NCI-H69 (cell line): ENCODE measurements around the gene IL11.
"Not testable (repeated sequence)": the region's sequence is repeated elsewhere in the genome, so short reads cannot be mapped to it uniquely, and the experiment has no call there.

Source experiments
- DNase-seq: peaks from one replicate; lab custom pipeline; 2025; lab: John Stamatoyannopoulos, UW

The IL11 gene

DNA sequence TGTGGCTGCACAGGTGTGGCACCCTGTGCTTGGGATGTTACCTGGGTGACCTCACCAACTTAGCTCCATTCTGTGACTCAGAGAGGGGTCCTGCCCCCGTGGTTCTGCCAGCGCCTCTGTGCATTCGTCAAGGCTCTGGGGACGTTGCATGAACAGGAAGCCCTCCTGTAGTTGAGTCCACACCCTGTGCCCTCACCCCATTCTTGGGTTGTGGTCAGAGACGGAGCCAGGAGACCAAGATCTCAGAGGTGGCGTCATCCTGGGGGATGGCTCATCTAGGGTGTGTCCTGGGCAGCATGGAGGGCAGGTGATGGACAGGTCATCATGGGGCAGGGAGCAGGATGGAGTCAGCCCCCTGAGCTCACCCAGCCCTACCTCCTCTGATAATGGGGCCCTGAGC lies 18.2 kb downstream of the IL11 start:
- no peak for DNase-seq

- DNase-seq: no peak
Measured at GRCh38 chr19:55350620-55351315, 19.5 kb downstream of the IL11 start.

GRCh38 chr19:55348317-55349034 lies 21.8 kb downstream of the IL11 start:
- no peak for DNase-seq

- no peak for DNase-seq
Measured at GRCh38 chr19:55347442-55348009, 22.7 kb downstream of the IL11 start.

GRCh38 chr19:55346725-55347441 lies 23.4 kb downstream of the IL11 start:
- no peak for DNase-seq

GRCh38 chr19:55345818-55346724 lies 24.2 kb downstream of the IL11 start:
- DNase-seq: peak; percentile 59

DNA sequence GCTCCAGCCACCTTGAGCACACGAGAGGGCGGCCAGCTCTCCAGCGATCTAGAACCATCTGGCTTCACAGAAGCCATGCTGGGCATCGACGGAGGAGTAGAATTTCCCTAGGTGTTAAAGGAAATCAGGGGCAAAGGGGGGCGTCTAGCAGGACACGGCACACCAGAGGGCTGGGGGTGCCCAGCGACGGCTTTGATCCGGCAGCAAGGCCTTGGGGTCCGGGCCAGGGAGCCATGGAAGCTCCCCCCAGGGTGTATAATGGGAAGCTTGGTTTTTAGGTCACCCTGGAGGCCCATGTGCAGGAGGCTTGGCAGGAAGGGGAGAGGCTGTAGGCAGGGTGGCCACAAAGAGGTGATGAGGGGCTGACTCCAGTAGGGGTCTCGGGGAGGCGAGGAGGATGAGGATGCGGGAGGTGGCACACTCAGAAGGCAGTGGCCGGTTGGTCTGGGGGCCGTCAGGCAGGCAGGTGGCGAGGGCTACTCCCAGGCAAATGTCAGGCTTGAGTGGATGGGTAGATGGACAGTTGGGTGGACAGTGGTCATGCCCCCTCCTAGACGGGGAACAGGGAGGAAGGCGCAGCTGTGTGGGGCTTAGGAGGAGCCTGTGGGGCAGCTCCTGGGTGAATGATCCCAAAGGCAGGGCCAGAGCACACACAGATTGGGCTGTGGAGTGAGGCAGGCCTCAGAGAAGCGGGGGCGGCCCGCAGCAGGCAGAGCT lies 25.0 kb downstream of the IL11 start:
- no peak for DNase-seq

DNA sequence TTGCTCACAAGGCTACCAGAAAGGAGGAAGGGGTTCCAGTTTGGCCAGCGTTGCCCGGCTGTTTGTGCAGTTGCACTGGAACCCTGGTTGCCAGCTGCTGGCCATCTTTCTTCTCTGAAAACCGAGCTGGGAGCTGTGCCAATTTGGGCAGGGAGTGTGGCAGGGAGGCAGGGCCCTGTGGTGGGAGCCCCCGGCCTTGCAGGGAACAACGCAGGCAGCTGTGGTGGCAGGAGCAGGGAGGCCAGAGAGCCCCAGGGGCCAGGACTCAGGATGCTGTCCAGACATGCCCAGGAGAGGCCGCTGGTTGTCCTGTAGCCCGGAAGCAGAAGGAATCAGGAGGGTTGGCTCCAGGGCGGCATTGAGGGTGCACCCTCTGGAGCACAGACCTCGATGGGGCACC lies 25.8 kb downstream of the IL11 start:
- peak; percentile 81 for DNase-seq

DNA sequence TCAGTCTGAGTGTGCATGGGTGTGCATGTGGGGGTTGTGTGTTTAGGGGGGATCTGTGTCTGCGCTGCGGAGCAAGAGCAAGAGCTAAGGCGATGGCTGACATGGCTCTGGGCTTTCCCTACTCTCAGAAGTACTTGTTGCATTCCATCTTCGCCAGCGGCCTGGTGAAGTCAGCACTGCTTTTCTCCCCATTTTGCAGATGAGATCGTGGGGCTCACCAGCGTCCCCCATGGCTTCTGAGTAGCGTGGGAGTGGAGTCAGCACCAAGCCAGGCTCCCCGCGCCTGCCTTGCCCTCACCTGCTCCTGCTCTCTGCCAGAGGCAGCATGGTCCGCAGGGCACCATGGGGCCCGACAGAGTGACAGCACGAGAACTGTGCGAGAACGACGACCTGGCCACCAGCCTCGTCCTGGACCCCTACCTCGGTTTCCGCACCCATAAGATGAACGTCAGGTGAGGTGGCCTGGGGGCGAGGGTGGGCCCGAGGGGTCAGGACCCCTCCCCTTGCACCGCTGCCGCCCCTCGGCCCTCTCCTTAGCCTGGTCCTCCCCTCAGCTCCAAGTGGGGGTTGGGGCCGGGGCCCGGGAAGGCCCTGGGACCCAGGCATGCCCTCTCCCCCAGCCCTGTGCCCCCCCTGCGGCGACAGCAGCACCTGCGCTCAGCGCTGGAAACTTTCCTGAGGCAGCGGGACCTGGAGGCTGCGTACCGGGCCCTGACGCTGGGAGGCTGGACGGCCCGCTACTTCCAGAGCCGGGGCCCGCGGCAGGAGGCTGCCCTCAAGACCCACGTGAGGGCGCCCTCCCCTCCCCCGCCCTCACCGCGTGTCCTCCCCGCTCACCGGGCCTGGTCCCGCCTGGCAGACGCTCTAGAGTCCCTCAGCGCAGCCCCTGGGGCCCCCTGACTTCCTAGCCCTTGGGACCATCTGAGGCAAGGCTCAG lies 28.4 kb downstream of the IL11 start:
- DNase-seq: no peak

GRCh38 chr19:55341171-55341588 lies 29.1 kb downstream of the IL11 start:
- DNase-seq: peak; percentile 94

DNA sequence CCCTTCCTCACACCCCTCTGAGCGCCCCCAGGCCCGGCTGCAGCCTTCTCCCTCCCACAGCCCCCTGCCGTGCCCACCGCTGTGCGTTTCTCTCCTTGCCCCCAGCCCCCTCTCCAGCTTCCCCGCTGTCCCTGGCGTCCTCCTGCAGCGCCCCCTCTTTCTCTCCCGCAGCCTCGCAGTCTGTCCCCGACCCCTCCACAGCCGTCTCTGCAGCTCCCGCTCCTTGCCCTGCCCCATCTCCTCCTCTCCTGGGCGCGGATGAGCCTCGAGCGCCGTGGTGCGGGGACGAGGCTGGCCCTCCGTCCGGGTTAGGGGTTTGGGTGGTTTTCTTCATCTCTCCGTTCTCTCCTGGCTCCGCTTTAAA lies 29.5 kb downstream of the IL11 start:
- DNase-seq: peak; percentile 90

DNA sequence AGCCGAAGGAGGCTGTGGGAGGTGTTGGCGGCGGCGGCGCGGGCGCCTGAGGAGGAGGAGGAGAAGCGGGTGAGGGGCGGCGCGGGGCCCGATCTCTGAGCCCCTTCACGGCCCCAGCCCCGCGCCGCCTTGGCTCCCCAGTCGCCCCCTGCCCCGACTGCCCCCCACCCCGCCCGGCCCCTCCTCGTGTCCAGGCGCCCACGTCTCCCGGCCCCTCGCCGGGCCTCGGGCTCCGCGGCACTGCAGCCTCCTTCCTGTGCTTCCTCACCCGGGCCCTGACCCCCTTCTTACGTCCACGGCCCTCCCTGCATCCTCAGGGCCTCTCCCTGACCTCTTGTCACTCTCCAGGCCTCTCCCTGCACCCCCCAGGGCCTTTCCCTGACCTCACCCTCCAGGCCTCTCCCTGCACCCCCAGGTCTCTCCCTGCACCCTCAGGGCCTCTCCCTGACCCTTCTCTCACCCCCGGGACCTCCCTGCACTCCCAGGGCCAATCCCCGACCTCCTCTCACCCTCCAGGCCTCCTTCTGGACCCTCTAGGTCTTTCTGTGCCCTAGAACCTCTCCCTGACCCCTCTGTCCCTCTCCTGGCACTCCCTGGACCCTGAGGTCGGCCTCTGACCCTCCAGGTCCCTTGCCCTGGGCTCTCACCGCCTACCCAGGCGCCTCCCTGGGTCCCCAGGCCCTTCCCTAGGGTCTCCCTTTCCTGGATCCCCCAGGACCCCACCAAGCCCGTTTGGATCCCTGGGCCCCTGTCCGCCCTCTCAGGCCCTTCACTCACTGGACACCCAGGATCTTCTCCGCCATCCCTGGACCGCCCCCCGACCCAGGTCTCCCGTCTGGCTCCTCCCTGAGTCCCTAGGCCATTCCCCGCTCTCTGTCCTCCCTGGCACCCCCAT lies 30.1 kb downstream of the IL11 start:
- peak; percentile 75 for DNase-seq

DNA sequence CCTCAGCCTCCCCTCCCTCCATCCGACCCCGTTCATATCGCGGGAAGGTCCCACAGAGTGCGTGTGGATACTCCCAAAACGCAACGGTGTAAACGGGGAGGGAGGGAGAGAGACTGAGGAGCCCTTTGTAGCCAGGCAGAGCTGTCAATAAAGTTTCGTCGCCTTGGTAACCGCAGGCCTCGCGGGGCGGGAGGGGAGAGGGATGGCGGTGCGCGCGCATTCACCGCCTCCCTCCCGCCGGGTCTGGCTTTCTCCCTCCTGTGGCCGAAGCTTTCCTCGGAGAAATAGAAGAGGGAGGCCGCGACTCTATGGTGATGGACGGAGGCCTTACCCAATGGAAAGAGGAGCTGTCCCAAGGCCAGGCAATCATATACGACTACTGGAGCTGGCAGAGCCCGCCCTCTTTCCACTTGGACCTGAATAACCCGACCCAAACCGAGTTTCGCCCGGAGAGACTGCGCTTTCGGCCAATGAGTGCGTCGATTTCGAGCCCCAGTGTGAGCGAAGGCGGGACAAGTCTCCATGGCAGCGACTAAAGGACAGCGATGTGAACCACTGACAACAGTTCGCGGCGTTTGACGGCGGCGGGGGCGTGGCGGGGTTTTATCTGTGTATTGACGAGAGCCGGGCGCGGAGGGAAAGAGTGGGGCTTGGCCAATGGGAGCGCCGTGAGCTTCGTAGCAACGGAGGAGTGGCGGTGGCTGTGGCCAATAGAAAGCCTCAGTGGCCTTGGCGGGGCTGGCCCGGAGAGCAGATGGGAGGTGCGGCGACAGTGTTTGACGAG lies 31.0 kb downstream of the IL11 start, which contains the start of gene KMT5C:
TSS of gene KMT5C (plus strand) at position 772 of the 784 bp plus-strand sequence. CDS start 2,061 bp downstream, outside the sequence.
- DNase-seq: peak; percentile 100

DNA sequence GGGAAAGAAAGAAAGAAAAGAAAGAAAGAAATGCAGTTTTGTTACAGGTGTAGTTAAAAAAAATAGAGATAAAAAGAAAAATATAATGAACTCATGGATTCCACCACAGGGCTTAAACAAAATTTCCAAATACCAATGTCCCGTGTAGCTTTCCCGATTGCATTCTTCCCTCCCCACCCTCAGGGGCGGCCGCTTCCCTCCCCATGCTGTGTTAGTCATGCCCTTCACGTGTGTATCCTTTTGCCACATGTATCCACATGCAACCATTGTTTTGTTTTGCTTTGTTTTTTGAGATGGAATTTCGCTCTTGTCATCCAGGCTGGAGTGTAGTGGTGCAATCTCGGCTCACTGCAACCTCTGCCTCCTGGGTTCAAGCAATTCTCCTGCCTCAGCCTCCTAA lies 34.2 kb downstream of the IL11 start:
- no peak for DNase-seq

GRCh38 chr19:55333870-55334269 lies 36.4 kb downstream of the IL11 start:
- DNase-seq: no peak

GRCh38 chr19:55329791-55330190 lies 40.5 kb downstream of the IL11 start:
- not testable (repeated sequence) for DNase-seq

GRCh38 chr19:55328774-55329318 lies 41.4 kb downstream of the IL11 start:
- DNase-seq: not testable (repeated sequence)

- no peak for DNase-seq
Measured at GRCh38 chr19:55325172-55325571, 45.1 kb downstream of the IL11 start, which contains the start of gene TMEM150B. Gene TMEM150B (minus strand): TSS chr19:55325341. CDS start chr19:55321036, 4,305 bp downstream.
